HEK293 (cell line): ENCODE data around the gene UBE2J2.
A peak's percentile ranks its signal among the peaks of the same experiment; 100 is the strongest.

Experiments used
- GLI2 ChIP-seq: fragments of 450-650 bp; formaldehyde crosslinking; IDR thresholded peaks from 2 replicates; pipeline ENCODE4; 2017; ENCODE audit warnings: missing biosample characterization, missing genetic modification characterization, low read depth, borderline replicate concordance
- GLIS2 ChIP-seq: fragments of 450-650 bp; formaldehyde crosslinking; IDR thresholded peaks from 2 replicates; pipeline ENCODE4 v1.5.1; 2016; ENCODE audit warnings: missing biosample characterization, missing genetic modification characterization
- HOXA7 ChIP-seq: sonication (generic); formaldehyde crosslinking; IDR thresholded peaks from 2 replicates; pipeline ENCODE4 v1.8.1; 2022; ENCODE audit warnings: missing genetic modification reagents, borderline replicate concordance
- KLF10 ChIP-seq: fragments of 450-650 bp; IDR thresholded peaks from 2 replicates; pipeline ENCODE4 v1.5.1; 2018; ENCODE audit warnings: missing biosample characterization, mild to moderate bottlenecking, missing genetic modification characterization
- KLF7 ChIP-seq: fragments of 450-650 bp; formaldehyde crosslinking; IDR thresholded peaks from 2 replicates; pipeline ENCODE4 v1.5.1; 2016; ENCODE audit warnings: missing biosample characterization, missing genetic modification characterization, borderline replicate concordance
- ZBTB21 ChIP-seq: fragments of 450-650 bp; formaldehyde crosslinking; IDR thresholded peaks from 2 replicates; pipeline ENCODE4 v1.5.1; 2017; ENCODE audit warnings: missing biosample characterization, missing genetic modification characterization
- ZBTB7A ChIP-seq: fragments of 450-650 bp; formaldehyde crosslinking; IDR thresholded peaks from 2 replicates; pipeline ENCODE4 v1.5.1; 2016; ENCODE audit warnings: low read depth, missing biosample characterization, missing genetic modification characterization
- ZBTB8A ChIP-seq: fragments of 450-650 bp; formaldehyde crosslinking; IDR thresholded peaks from 2 replicates; pipeline ENCODE4 v1.5.1; 2016; ENCODE audit warnings: missing biosample characterization, missing genetic modification characterization
- ZEB2 ChIP-seq: fragments of 450-650 bp; formaldehyde crosslinking; IDR thresholded peaks from 2 replicates; pipeline ENCODE4 v1.5.1; 2016; ENCODE audit warnings: missing biosample characterization, missing genetic modification characterization
- ZNF10 ChIP-seq: fragments of 450-650 bp; formaldehyde crosslinking; IDR thresholded peaks from 2 replicates; pipeline ENCODE4 v1.5.1; 2017; ENCODE audit warnings: missing biosample characterization, missing genetic modification characterization
- ZNF132 ChIP-seq: fragments of 450-650 bp; formaldehyde crosslinking; IDR thresholded peaks from 2 replicates; pipeline ENCODE4 v1.5.1; 2017; ENCODE audit warnings: missing biosample characterization, missing genetic modification characterization, borderline replicate concordance
- ZNF133 ChIP-seq: fragments of 450-650 bp; formaldehyde crosslinking; IDR thresholded peaks from 2 replicates; pipeline ENCODE4 v1.5.1; 2016; ENCODE audit warnings: missing biosample characterization, missing genetic modification characterization
- ZNF16 ChIP-seq: fragments of 450-650 bp; formaldehyde crosslinking; IDR thresholded peaks from 2 replicates; pipeline ENCODE4 v1.5.1; 2016; ENCODE audit warnings: low read depth, missing biosample characterization, missing genetic modification characterization
- ZNF175 ChIP-seq: fragments of 450-650 bp; formaldehyde crosslinking; IDR thresholded peaks from 2 replicates; pipeline ENCODE4 v1.5.1; 2016; ENCODE audit warnings: missing biosample characterization, missing genetic modification characterization
- ZNF2 ChIP-seq: fragments of 450-650 bp; formaldehyde crosslinking; IDR thresholded peaks from 2 replicates; pipeline ENCODE4 v1.5.1; 2016; ENCODE audit warnings: missing biosample characterization, missing genetic modification characterization
- ZNF214 ChIP-seq: fragments of 450-650 bp; formaldehyde crosslinking; IDR thresholded peaks from 2 replicates; pipeline ENCODE4 v1.5.1; 2017; ENCODE audit warnings: missing biosample characterization, mild to moderate bottlenecking, missing genetic modification characterization, borderline replicate concordance
- ZNF423 ChIP-seq: fragments of 450-650 bp; formaldehyde crosslinking; IDR thresholded peaks from 2 replicates; pipeline ENCODE4 v1.5.1; 2016; ENCODE audit warnings: missing biosample characterization, missing genetic modification characterization
- ZNF426 ChIP-seq: fragments of 450-650 bp; formaldehyde crosslinking; IDR thresholded peaks from 2 replicates; pipeline ENCODE4 v1.5.1; 2017; ENCODE audit warnings: missing biosample characterization, missing genetic modification characterization, mild to moderate bottlenecking, inconsistent platforms, moderate library complexity
- ZNF501 ChIP-seq: fragments of 450-650 bp; formaldehyde crosslinking; IDR thresholded peaks from 2 replicates; pipeline ENCODE4 v1.5.1; 2016; ENCODE audit warnings: missing biosample characterization, missing genetic modification characterization
- ZNF510 ChIP-seq: fragments of 450-650 bp; formaldehyde crosslinking; IDR thresholded peaks from 2 replicates; pipeline ENCODE4 v1.5.1; 2018; ENCODE audit warnings: mild to moderate bottlenecking, missing genetic modification characterization, missing biosample characterization; ENCODE audit not compliant: insufficient replicate concordance
- ZNF529 ChIP-seq: fragments of 450-650 bp; formaldehyde crosslinking; IDR thresholded peaks from 2 replicates; pipeline ENCODE4 v1.5.1; 2017; ENCODE audit warnings: missing genetic modification characterization, missing biosample characterization; ENCODE audit not compliant: insufficient replicate concordance
- ZNF530 ChIP-seq: fragments of 450-650 bp; formaldehyde crosslinking; IDR thresholded peaks from 2 replicates; pipeline ENCODE4 v1.5.1; 2016; ENCODE audit warnings: low read depth, missing biosample characterization, missing genetic modification characterization
- ZNF555 ChIP-seq: fragments of 450-650 bp; formaldehyde crosslinking; conservative IDR thresholded peaks from 2 replicates; pipeline ENCODE4 v1.5.1; 2017; ENCODE audit warnings: missing biosample characterization, mild to moderate bottlenecking, missing genetic modification characterization, inconsistent platforms
- ZNF571 ChIP-seq: fragments of 450-650 bp; formaldehyde crosslinking; IDR thresholded peaks from 2 replicates; pipeline ENCODE4 v1.5.0; 2017; ENCODE audit warnings: missing biosample characterization, missing genetic modification characterization
- ZNF585B ChIP-seq: fragments of 450-650 bp; formaldehyde crosslinking; IDR thresholded peaks from 2 replicates; pipeline ENCODE4 v1.5.1; 2016; ENCODE audit warnings: missing biosample characterization, missing genetic modification characterization
- ZNF600 ChIP-seq: fragments of 450-650 bp; formaldehyde crosslinking; IDR thresholded peaks from 2 replicates; pipeline ENCODE4 v1.5.1; 2016; ENCODE audit warnings: missing biosample characterization, missing genetic modification characterization
- ZNF621 ChIP-seq: fragments of 450-650 bp; formaldehyde crosslinking; IDR thresholded peaks from 2 replicates; pipeline ENCODE4 v1.5.1; 2017; ENCODE audit warnings: missing biosample characterization, missing genetic modification characterization
- ZNF629 ChIP-seq: fragments of 450-650 bp; formaldehyde crosslinking; IDR thresholded peaks from 2 replicates; pipeline ENCODE4 v1.5.1; 2017; ENCODE audit warnings: missing biosample characterization, missing genetic modification characterization
- ZNF658 ChIP-seq: fragments of 450-650 bp; formaldehyde crosslinking; IDR thresholded peaks from 2 replicates; pipeline ENCODE4; 2016; ENCODE audit warnings: missing biosample characterization, missing genetic modification characterization
- TF ChIP-seq, protein P1 (sequence below): fragments of 450-650 bp; formaldehyde crosslinking; IDR thresholded peaks from 2 replicates; pipeline ENCODE4 v1.5.1; 2016; ENCODE audit warnings: missing biosample characterization, missing genetic modification characterization
- TF ChIP-seq, protein P2 (sequence below): fragments of 450-650 bp; formaldehyde crosslinking; IDR thresholded peaks from 2 replicates; pipeline ENCODE4 v1.5.1; 2016; ENCODE audit warnings: missing biosample characterization, missing genetic modification characterization
- TF ChIP-seq, protein P3 (sequence below): fragments of 450-650 bp; formaldehyde crosslinking; IDR thresholded peaks from 2 replicates; pipeline ENCODE4; 2016; ENCODE audit warnings: missing biosample characterization, missing genetic modification characterization
- TF ChIP-seq, protein P4 (sequence below): fragments of 450-650 bp; formaldehyde crosslinking; IDR thresholded peaks from 2 replicates; pipeline ENCODE4 v1.5.1; 2016; ENCODE audit warnings: missing biosample characterization, missing genetic modification characterization
- TF ChIP-seq, protein P5 (sequence below): fragments of 450-650 bp; formaldehyde crosslinking; IDR thresholded peaks from 2 replicates; pipeline ENCODE4 v1.5.1; 2017; ENCODE audit warnings: missing biosample characterization, missing genetic modification characterization

Gene UBE2J2

DNA sequence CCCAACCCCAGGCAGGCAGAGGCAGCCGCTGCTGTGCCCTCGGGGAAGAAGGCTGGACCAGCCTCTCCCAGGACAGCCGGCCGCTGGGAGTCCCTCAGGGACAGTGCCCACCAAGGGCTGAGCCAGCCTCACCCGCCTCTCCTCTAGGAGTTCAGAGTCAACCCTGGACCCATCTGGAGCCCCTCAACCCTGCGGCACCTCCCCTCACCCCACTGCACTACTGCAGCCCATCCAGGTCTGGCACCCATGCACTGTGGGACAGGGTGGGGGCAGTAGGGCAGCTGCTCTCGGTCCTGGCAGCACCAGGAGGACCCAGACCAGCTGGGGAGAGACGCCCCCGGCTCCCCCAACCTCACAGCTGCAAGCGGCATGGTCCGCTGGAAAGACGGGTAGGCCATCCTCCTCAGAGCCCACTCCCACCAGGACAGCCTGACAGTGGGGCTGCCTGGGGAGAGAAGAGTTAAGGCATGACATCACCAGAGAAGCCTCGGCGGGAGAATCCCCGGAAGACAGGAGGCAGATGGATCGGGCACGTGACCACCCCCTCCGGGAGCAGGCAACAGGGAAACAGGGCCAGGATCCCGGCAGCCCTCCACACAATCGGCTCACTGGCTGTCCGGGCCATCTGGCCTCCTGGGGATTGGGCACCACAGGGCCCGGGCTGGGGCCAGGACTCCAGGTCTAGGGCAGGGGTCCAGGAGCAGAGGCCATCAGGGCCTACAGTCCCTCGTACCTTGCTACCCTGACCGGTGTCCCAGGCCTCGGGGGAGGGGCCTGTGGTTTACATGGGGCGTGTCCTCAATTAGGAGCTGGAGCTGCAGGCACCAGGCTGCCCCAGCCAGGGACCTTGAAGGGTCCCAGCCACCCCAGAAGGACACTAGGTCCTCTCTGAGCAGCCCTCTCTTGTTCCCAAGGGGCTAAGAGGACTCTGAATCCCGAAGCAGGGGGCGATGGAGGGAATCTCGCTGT, 31.0 kb upstream of the UBE2J2 start (continued):
- TF ChIP-seq ZNF214 (tag by site-specific recombination) (no peak), KLF7 (tag by site-specific recombination) (no peak), ZBTB8A (tag by site-specific recombination) (peak; percentile 84), ZNF629 (tag by site-specific recombination) (peak; percentile 96), ZNF600 (0 out of 2 replicates have a peak, but pooled peaks have one; percentile 33), KLF10 (tag by site-specific recombination) (peak; percentile 74), GLI2 (tag by site-specific recombination) (no peak), GLIS2 (peak; percentile 93), ZNF510 (tag by site-specific recombination) (no peak), ZBTB7A (tag by site-specific recombination) (peak; percentile 36; the same call in 1 of the 2 replicates), ZNF2 (tag by site-specific recombination) (peak; percentile 45; the same call in 1 of the 2 replicates), ZNF133 (tag by site-specific recombination) (no peak), ZNF658 (tag by site-specific recombination) (no peak), ZNF571 (tag by site-specific recombination) (no peak), ZNF10 (no peak), HOXA7 (CRISPR knock-in tag) (no peak), ZNF585B (tag by site-specific recombination) (no peak), ZBTB21 (peak; percentile 83), ZNF555 (no peak), ZNF621 (tag by site-specific recombination) (no peak), ZNF529 (tag by site-specific recombination) (no peak), ZNF16 (tag by site-specific recombination) (no peak), ZNF132 (tag by site-specific recombination) (no peak), ZEB2 (tag by site-specific recombination) (peak; percentile 93), ZNF530 (tag by site-specific recombination) (no peak), ZNF426 (no peak), ZNF423 (tag by site-specific recombination) (peak; percentile 85; the same call in 1 of the 2 replicates), ZNF501 (tag by site-specific recombination) (0 out of 2 replicates have a peak, but pooled peaks have one; percentile 66), ZNF175 (no peak)
- TF ChIP-seq, protein P1, sequence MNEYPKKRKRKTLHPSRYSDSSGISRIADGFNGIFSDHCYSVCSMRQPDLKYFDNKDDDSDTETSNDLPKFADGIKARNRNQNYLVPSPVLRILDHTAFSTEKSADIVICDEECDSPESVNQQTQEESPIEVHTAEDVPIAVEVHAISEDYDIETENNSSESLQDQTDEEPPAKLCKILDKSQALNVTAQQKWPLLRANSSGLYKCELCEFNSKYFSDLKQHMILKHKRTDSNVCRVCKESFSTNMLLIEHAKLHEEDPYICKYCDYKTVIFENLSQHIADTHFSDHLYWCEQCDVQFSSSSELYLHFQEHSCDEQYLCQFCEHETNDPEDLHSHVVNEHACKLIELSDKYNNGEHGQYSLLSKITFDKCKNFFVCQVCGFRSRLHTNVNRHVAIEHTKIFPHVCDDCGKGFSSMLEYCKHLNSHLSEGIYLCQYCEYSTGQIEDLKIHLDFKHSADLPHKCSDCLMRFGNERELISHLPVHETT (tag by site-specific recombination): peak; percentile 82; the same call in 1 of the 2 replicates
- TF ChIP-seq, protein P2, sequence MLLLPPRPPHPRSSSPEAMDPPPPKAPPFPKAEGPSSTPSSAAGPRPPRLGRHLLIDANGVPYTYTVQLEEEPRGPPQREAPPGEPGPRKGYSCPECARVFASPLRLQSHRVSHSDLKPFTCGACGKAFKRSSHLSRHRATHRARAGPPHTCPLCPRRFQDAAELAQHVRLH (tag by site-specific recombination): peak; percentile 93
- TF ChIP-seq, protein P3, sequence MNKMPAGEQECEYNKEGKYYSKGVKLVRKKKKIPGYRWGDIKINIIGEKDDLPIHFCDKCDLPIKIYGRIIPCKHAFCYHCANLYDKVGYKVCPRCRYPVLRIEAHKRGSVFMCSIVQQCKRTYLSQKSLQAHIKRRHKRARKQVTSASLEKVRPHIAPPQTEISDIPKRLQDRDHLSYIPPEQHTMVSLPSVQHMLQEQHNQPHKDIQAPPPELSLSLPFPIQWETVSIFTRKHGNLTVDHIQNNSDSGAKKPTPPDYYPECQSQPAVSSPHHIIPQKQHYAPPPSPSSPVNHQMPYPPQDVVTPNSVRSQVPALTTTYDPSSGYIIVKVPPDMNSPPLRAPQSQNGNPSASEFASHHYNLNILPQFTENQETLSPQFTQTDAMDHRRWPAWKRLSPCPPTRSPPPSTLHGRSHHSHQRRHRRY (tag by site-specific recombination): no peak
- TF ChIP-seq, protein P4, sequence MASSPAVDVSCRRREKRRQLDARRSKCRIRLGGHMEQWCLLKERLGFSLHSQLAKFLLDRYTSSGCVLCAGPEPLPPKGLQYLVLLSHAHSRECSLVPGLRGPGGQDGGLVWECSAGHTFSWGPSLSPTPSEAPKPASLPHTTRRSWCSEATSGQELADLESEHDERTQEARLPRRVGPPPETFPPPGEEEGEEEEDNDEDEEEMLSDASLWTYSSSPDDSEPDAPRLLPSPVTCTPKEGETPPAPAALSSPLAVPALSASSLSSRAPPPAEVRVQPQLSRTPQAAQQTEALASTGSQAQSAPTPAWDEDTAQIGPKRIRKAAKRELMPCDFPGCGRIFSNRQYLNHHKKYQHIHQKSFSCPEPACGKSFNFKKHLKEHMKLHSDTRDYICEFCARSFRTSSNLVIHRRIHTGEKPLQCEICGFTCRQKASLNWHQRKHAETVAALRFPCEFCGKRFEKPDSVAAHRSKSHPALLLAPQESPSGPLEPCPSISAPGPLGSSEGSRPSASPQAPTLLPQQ (tag by site-specific recombination): peak; percentile 78
- TF ChIP-seq, protein P5, sequence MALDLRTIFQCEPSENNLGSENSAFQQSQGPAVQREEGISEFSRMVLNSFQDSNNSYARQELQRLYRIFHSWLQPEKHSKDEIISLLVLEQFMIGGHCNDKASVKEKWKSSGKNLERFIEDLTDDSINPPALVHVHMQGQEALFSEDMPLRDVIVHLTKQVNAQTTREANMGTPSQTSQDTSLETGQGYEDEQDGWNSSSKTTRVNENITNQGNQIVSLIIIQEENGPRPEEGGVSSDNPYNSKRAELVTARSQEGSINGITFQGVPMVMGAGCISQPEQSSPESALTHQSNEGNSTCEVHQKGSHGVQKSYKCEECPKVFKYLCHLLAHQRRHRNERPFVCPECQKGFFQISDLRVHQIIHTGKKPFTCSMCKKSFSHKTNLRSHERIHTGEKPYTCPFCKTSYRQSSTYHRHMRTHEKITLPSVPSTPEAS (tag by site-specific recombination): no peak
